GM10248 (cell line): ENCODE measurements around the gene ACHE.
"Not testable (repeated sequence)": the region's sequence is repeated elsewhere in the genome, so short reads cannot be mapped to it uniquely, and the experiment has no call there.

Experiments
- CTCF ChIA-PET: fragments of 300-600 bp; sonication (Branson Sonifier 250); formaldehyde crosslinking; extraction: SDS; loops from one replicate; lab custom pipeline; 2021; ENCODE audit warnings: antibody characterized with exemption; lab: Yijun Ruan, JAX
- POLR2A ChIA-PET: fragments of 350-650 bp; sonication (Branson Sonifier 250); formaldehyde crosslinking; extraction: SDS; loops from one replicate; lab custom pipeline; 2020; ENCODE audit warnings: antibody characterized with exemption; lab: Yijun Ruan, JAX
- DNase-seq: peaks from one replicate; pipeline ENCODE4 v3.0.0; 2012; ENCODE audit errors: extremely low spot score
- CTCF ChIP-seq: IDR thresholded peaks from 2 replicates; pipeline ENCODE4 v1.5.1; 2012; ENCODE audit warnings: mild to moderate bottlenecking, low read depth; ENCODE audit errors: extremely low read depth, missing control alignments, control extremely low read depth

The ACHE gene

GRCh38 chr7:100863406-100863950, 32.2 kb downstream of the ACHE start:
- DNase-seq: no peak
- ChIA-PET CTCF (interaction anchor here (2.2 kb wide), 1 partner anchor 11 kb away, joined by 9 read pairs; the partner anchor contains the start of gene SLC12A9), POLR2A (no interaction called here)
- no peak for TF ChIP-seq CTCF

DNA sequence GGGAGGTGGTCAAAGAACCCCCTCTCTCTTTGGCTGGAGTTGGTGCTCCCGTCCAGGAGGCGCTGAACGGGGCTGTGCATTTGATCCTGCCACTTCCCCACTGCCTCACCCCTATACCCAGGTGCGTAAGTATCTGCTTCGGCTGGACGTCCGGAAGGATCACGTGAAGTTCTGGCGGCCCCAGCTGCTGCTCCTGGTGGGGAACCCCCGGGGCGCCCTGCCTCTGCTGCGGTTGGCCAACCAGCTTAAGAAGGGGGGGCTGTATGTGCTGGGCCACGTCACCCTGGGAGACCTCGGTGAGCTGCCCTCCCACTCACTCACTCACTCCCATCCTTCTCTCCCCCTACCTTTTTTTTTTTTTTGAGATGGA, 34.1 kb downstream of the ACHE start:
- TF ChIP-seq CTCF: no peak
- DNase-seq: no peak
- POLR2A ChIA-PET: no interaction called here
- CTCF ChIA-PET: interaction anchor here (1.3 to 1.6 kb wide), 2 partner anchors 9 to 62 kb away, joined by 4 read pairs; partner anchors contain the start of gene SLC12A9

GRCh38 chr7:100860702-100861615, 34.7 kb downstream of the ACHE start:
- CTCF ChIA-PET: interaction anchor here (1.3 to 1.6 kb wide), 2 partner anchors 8 to 62 kb away, joined by 4 read pairs; partner anchors contain the start of gene SLC12A9
- no peak for TF ChIP-seq CTCF
- POLR2A ChIA-PET: no interaction called here
- DNase-seq: no peak

- no peak for DNase-seq
- TF ChIP-seq CTCF: no peak
- POLR2A ChIA-PET: no interaction called here
- CTCF ChIA-PET: no interaction called here
Measured at GRCh38 chr7:100859856-100860255, 35.8 kb downstream of the ACHE start.

DNA sequence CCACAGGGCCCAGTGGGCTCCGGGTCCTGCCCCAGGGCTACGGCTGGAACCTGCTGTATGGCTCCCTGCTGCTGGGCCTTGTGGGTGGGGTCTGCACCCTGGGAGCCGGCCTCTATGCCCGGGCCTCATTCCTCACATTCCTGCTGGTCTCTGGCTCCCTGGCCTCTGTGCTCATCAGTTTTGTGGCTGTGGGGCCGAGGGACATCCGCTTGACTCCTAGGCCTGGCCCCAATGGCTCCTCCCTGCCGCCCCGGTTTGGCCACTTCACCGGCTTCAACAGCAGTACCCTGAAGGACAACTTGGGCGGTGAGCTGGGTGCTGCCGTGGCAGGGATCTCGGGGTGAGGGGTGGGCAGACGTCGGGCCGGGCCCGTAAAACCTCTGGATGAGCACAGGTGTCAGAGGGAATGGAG, 38.8 kb downstream of the ACHE start:
- ChIA-PET CTCF (interaction anchor here (1.3 to 3.2 kb wide), 2 partner anchors 57 to 336 kb away, joined by 3 to 13 read pairs; no protein-coding TSS in a partner anchor), POLR2A (no interaction called here)
- TF ChIP-seq CTCF: no peak
- no peak for DNase-seq

DNA sequence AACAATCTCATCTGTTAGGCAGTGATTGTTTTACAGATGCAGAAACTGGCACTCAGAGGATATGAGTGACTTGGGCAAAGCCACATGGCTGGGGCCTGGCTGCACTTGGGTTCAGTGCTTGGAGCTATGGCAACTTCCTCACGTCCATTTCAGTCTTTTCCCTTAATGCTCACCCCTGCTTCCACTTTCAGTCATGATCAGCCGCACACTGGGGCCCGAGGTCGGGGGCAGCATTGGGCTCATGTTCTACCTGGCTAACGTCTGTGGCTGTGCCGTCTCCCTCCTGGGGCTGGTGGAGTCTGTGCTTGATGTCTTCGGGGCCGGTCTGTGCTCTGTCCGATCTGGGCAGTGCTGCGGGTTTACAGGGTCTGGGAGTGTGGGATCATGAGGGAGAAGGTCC, 40.2 kb downstream of the ACHE start:
- TF ChIP-seq CTCF: no peak
- POLR2A ChIA-PET: interaction anchor here (0.5 kb wide), 1 partner anchor 14 kb away, joined by 6 read pairs; no protein-coding TSS in a partner anchor
- DNase-seq: no peak
- CTCF ChIA-PET: interaction anchor here (1.3 to 3.2 kb wide), 2 partner anchors 55 to 337 kb away, joined by 3 to 13 read pairs; no protein-coding TSS in a partner anchor

DNA sequence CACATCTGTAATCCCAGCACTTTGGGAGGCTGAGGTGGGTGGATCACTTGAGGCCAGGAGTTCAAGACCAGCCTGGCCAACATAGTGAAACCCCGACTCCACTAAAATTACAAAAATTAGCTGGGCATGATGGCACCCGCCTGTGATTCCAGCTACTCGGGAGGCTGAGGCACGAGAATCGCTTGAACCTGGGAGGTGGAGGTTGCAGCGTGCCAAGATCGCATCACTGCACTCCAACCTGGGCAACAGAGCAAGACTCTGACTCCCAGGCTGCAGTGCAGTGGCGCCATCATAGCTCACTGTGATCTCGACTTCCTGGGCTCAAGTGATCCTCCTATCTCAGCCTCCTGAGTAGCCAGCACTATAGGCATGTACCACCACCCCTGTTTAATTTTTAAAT, 40.8 kb downstream of the ACHE start:
- DNase-seq, POLR2A ChIA-PET: not testable (repeated sequence)
- CTCF ChIA-PET: interaction anchor here (1.5 to 5.2 kb wide), 4 partner anchors 9 to 162 kb away, joined by 3 to 77 read pairs (median 8); partner anchors contain the start of gene POP7
